NCI-H510A (cell line): ENCODE measurements around the gene ZFP36.
"Not testable (repeated sequence)": the region's sequence is repeated elsewhere in the genome, so short reads cannot be mapped to it uniquely, and the experiment has no call there.

ENCODE experiments used
- DNase-seq: peaks from one replicate; lab custom pipeline; 2025; lab: John Stamatoyannopoulos, UW

Gene ZFP36

GRCh38 chr19:39445196-39446111 is 38.8 kb downstream of the ZFP36 start, which contains the start of gene SUPT5H:
Gene SUPT5H (plus strand): TSS chr19:39445582. CDS start chr19:39445891, 309 bp downstream.
- peak; percentile 96 for DNase-seq

DNA sequence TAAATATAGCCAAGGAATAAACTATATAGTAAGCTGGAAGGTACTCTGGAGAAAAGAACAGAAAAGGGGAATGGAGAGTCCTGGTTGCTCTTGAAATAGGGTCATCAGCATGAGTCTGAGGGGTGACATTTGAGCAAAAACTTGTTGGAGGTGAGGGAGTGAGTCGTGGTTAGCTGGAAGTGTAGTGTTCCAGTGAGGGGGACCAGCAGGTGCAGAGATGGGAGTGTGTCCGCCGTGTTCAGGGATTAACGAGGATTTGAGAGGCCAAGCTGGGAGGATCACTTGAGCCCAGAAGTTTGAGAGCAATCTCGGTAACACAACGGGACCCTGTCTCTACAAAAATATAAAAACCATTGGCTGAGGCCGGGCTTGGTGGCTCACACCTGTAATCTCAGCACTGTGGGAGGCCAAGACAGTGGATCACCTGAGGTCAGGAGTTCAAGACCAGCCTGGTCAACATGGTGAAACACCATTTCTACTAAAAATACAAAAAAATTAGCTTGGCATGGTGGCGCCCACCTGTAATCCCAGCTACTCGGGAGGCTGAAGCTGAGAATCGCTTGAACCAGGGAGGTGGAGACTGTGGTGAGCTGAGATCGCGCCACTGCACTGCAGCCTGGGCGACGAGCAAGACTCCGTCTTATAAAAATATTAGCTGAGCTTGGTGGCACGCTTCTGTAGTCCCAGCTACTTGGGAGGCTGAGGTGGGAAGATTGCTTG is 39.9 kb downstream of the ZFP36 start:
- no peak for DNase-seq

DNA sequence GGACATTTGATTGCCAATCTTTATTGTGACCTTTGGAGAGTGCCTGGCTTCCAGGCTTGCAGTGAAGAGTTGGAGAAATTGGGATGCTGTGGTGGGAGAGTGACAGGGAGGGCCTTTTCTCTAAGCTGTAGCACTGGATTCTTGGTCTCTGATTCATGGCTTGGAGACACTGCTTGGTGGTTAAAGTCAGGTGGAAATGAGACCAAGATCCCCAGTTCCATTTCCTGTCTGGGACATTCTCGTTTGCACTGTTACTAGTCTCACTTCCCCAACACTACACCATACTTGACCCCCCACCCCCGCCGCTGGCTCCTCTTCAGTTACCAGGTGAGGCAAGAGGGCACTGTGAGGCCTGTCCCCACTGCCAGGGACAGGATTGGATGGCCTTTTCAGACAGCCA is 41.6 kb downstream of the ZFP36 start:
- no peak for DNase-seq

DNA sequence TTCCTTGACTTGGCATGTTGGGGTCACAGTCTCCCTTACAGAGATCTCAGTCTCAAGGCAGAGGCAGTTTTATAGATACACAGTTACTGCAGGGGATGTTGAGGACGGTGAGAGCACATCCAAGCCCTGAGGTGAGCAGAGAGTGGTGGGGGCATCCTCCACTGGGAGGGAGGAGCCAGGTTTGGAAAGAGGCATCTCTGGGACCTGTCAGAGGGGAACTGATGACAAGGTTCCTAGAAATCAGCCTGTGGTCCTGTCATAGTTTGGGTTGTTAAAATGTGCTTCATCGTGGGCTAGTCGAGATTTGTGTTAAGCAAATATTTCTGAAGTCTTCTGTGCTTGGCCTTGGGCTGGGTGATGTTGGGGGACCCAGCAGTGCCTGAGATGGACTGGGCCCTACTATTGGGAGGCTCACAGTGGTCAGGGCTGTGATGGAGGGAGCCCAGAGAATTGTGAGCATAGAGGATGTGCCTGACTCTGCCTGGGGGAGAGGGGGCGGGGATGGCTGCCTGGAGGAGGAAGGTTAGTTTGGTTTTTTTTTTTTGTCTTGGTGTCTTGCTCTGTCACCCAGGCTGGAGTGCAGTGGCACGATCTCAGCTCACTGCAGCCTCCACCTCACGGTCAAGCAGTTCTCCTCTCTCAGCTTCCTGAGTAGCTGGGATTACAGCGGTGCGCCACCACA is 42.6 kb downstream of the ZFP36 start:
- DNase-seq, result no peak

- DNase-seq, result not testable (repeated sequence)
Measured at GRCh38 chr19:39451257-39451656, 44.6 kb downstream of the ZFP36 start.
